ENCODE results near the gene MAN1A1. TPM values are rescaled to one million over a fixed set of nuclear protein-coding genes. Genes with fewer than 3 reads are reported as not detected.

Gene MAN1A1
- total RNA-seq, 4 donors from 2014 or later = 52.7 to 123 (median 97.1) TPM

DNA sequence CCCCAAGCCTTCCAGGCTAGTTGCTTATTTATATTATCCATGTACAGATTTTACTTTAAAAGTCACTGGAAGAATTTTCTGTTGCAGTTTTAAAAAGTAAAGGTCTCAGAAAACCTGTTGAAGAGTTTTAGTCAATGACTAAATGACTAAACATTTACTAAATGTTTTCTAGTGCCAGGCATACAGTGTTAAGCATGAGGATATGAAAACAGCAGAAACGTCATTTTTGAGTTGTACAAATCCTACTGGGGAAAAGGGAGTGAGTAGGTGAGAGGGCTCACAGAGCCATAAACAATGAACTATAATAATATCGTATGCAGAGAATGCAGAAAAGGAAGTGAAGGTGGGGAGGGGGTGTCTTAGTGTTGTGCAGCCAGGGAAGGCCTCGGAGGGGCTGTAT is 66.3 kb downstream of the MAN1A1 start:
- H3K4me1 ChIP-seq = peaks cover 0 to 5% (median 2%) of the 10 kb centered on the region in 4 donors
- no peak for DNase-seq
- H3K9me3 ChIP-seq = no peaks in the 10 kb centered on the region
- no peaks in the 10 kb centered on the region for H3K36me3 ChIP-seq
- TF ChIP-seq EP300 (IDR thresholded peaks at IDR 0.05; ENCODE audit: low read depth) = no peak
- no peak for TF ChIP-seq POLR2AphosphoS5 (IDR thresholded peaks at IDR 0.05)
- TF ChIP-seq POLR2A (IDR thresholded peaks at IDR 0.05) = no peak
- TF ChIP-seq, protein P1, sequence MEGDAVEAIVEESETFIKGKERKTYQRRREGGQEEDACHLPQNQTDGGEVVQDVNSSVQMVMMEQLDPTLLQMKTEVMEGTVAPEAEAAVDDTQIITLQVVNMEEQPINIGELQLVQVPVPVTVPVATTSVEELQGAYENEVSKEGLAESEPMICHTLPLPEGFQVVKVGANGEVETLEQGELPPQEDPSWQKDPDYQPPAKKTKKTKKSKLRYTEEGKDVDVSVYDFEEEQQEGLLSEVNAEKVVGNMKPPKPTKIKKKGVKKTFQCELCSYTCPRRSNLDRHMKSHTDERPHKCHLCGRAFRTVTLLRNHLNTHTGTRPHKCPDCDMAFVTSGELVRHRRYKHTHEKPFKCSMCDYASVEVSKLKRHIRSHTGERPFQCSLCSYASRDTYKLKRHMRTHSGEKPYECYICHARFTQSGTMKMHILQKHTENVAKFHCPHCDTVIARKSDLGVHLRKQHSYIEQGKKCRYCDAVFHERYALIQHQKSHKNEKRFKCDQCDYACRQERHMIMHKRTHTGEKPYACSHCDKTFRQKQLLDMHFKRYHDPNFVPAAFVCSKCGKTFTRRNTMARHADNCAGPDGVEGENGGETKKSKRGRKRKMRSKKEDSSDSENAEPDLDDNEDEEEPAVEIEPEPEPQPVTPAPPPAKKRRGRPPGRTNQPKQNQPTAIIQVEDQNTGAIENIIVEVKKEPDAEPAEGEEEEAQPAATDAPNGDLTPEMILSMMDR (IDR thresholded peaks at IDR 0.05) = no peak
- no peak overlapping the region for H3K27ac ChIP-seq
- H3K4me3 ChIP-seq = no peak overlapping the region
- in situ Hi-C loops (cut with MboI; ENCODE audit: low pct_ligation_motif_present in 1 of 4, low pct_unique_long_range_greater_than_20kb in 1 of 4, low sequenced_read_pairs in 3 of 4) (no loop called here), intact Hi-C loops (cut with DNase I; ENCODE audit: low total_unique reads) (no loop called here)
- 49 to 66% methylated on average over 2 to 3 of the region's 3 CpGs for WGBS, 2 donors (ENCODE audit: low coverage in 1 of 2)
- H3K27me3 ChIP-seq = no peaks in the 10 kb centered on the region

DNA sequence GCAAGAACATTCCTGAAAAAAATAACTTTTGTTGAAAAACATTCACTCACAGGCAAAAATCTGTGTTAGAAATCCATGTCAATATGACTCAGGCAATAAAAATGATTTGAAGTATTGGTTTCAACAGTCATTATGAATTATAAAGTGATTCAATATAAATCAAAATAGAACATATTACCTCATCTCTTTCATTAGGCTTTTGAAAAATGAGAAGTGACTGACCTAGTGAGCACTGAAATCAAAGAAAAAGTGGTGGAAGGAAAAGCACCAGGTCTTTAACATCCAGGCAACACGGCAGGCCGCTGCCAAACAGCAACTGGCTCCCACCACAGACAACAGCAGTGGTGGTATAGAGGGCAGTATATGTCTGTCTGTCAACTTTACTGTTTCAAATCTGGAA is 68.9 kb downstream of the MAN1A1 start:
- H3K4me3 ChIP-seq = no peak overlapping the region
- H3K27ac ChIP-seq = no peak overlapping the region
- DNase-seq = no peak
- no peaks in the 10 kb centered on the region for H3K27me3 ChIP-seq
- in situ Hi-C loops (cut with MboI; ENCODE audit: low pct_ligation_motif_present in 1 of 4, low pct_unique_long_range_greater_than_20kb in 1 of 4, low sequenced_read_pairs in 3 of 4) = no loop called here
- intact Hi-C loops (cut with DNase I; ENCODE audit: low total_unique reads) = no loop called here
- 96 to 100% methylated on average over 2 of the region's 2 CpGs for WGBS, 2 donors (ENCODE audit: low coverage in 1 of 2)
- no peaks in the 10 kb centered on the region for H3K36me3 ChIP-seq
- H3K4me1 ChIP-seq = peaks cover 0 to 7% (median 2%) of the 10 kb centered on the region in 4 donors
- no peak for TF ChIP-seq POLR2AphosphoS5 (IDR thresholded peaks at IDR 0.05)
- TF ChIP-seq EP300 (IDR thresholded peaks at IDR 0.05; ENCODE audit: low read depth) = no peak
- no peak for TF ChIP-seq POLR2A (IDR thresholded peaks at IDR 0.05)
- no peaks in the 10 kb centered on the region for H3K9me3 ChIP-seq

DNA sequence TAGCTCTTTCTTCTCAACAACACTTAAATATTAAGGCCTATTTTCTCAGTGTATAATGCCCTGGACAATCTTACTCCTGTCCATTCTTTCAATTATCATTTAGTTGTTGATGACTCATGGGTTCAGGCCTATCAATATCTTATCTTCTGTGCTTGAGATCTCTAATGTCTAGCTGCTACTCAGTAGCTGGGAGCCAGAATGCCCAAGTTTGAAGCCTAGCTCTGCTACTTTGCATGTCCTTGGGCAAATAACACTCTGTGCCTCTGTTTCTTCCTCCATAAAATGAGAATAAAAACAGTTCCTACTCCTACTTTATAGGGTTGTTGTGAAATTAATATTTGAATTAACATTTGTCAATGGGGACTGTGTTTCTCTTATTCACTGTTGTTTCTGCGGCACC is 69.5 kb downstream of the MAN1A1 start:
- TF ChIP-seq EP300 (IDR thresholded peaks at IDR 0.05; ENCODE audit: low read depth) = no peak
- TF ChIP-seq, protein P1 (IDR thresholded peaks at IDR 0.05) = no peak
- TF ChIP-seq POLR2AphosphoS5 (IDR thresholded peaks at IDR 0.05) = no peak
- TF ChIP-seq POLR2A (IDR thresholded peaks at IDR 0.05) = no peak
- Histone ChIP-seq H3K27me3 (no peaks in the 10 kb centered on the region), H3K27ac (no peak overlapping the region), H3K36me3 (no peaks in the 10 kb centered on the region), H3K4me3 (no peak overlapping the region), H3K4me1 (peaks cover 0 to 9% (median 2%) of the 10 kb centered on the region in 4 donors), H3K9me3 (no peaks in the 10 kb centered on the region)
- WGBS, 2 donors (ENCODE audit: low coverage in 1 of 2) = 90 to 100% methylated on average over 1 of the region's 1 CpG
- no peak for DNase-seq
- intact Hi-C loops (cut with DNase I; ENCODE audit: low total_unique reads) (no loop called here), in situ Hi-C loops (cut with MboI; ENCODE audit: low pct_ligation_motif_present in 1 of 4, low pct_unique_long_range_greater_than_20kb in 1 of 4, low sequenced_read_pairs in 3 of 4) (no loop called here)

DNA sequence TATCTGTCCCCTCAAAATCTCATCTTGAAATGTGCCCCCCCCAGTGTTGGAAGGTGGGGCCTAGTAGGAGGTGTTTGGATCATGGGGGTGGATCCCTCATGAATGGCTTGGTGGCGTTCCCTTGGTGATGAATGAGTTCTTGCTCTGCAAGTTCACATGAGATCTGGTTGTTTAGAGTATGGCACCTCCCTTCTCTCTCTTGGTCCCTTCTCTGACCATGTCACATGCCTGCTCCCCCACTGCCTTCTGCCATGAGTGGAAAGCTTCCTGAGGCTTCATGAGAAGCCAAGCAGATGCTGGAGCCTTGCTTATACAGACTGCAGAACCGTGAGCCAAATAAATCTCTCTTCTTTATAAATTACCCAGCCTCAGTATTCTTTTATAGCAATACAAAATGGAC is 70.9 kb downstream of the MAN1A1 start:
- 60 to 76% methylated on average over 2 of the region's 2 CpGs for WGBS, 2 donors (ENCODE audit: low coverage in 1 of 2)
- Histone ChIP-seq H3K4me3 (no peak overlapping the region), H3K9me3 (no peaks in the 10 kb centered on the region), H3K36me3 (no peaks in the 10 kb centered on the region), H3K4me1 (peaks cover 0 to 16% (median 2%) of the 10 kb centered on the region in 4 donors), H3K27me3 (no peaks in the 10 kb centered on the region), H3K27ac (no peak overlapping the region)
- in situ Hi-C loops (cut with MboI; ENCODE audit: low pct_ligation_motif_present in 1 of 4, low pct_unique_long_range_greater_than_20kb in 1 of 4, low sequenced_read_pairs in 3 of 4) = no loop called here
- no peak for DNase-seq
- TF ChIP-seq EP300 (IDR thresholded peaks at IDR 0.05; ENCODE audit: low read depth) (no peak), POLR2AphosphoS5 (IDR thresholded peaks at IDR 0.05) (no peak), POLR2A (IDR thresholded peaks at IDR 0.05) (no peak)
- intact Hi-C loops (cut with DNase I; ENCODE audit: low total_unique reads) = no loop called here

DNA sequence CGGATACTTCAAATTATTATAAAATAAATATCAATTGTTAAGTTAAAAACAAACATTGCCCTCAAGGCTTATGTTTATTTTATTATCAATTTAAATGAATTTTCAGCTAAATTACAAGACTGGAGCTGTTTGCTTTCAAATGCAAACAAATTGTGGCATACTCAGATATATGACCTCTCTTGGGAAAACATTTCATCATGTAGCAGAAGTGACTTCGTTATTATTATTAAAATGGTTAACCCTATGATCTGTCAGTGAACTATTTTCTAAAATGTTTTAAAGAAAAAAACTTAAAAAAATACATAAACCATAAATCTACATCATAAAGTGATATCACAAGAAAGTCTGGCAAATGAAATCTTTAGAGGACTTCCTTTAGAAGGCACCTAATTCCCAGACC is 72.5 kb downstream of the MAN1A1 start:
- H3K27me3 ChIP-seq = no peaks in the 10 kb centered on the region
- no peak overlapping the region for H3K27ac ChIP-seq
- WGBS, 2 donors (ENCODE audit: low coverage in 1 of 2) = 64 to 73% methylated on average over 2 of the region's 2 CpGs
- TF ChIP-seq EP300 (IDR thresholded peaks at IDR 0.05; ENCODE audit: low read depth) = no peak
- no peak for DNase-seq
- in situ Hi-C loops (cut with MboI; ENCODE audit: low pct_ligation_motif_present in 1 of 4, low pct_unique_long_range_greater_than_20kb in 1 of 4, low sequenced_read_pairs in 3 of 4) = no loop called here
- intact Hi-C loops (cut with DNase I; ENCODE audit: low total_unique reads) = no loop called here
- no peaks in the 10 kb centered on the region for H3K36me3 ChIP-seq
- peaks cover 0 to 14% (median 0%) of the 10 kb centered on the region in 4 donors for H3K4me1 ChIP-seq
- H3K4me3 ChIP-seq = no peak overlapping the region
- H3K9me3 ChIP-seq = no peaks in the 10 kb centered on the region

DNA sequence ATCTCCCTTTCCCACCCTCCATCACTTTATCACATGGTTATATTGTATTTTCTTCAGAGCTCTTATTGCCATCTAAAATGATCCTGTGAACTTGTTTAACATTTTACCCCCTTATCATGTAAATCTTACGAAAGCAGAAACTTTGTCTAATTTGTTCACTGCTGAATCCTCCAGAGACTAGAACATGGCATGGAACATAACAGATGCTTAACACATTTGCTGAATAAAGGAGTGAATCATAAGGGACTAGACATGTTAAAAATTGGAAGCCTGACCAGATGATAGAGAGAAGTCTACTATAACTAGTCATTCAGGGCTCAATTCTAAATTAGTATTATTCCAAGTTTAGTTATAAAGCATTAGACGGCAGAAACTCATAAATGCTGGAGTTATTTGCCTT is 73.3 kb downstream of the MAN1A1 start:
- 81 to 91% methylated on average over 2 of the region's 2 CpGs for WGBS, 2 donors (ENCODE audit: low coverage in 1 of 2)
- Histone ChIP-seq H3K4me1 (peaks cover 0 to 14% (median 0%) of the 10 kb centered on the region in 4 donors), H3K27ac (no peak overlapping the region), H3K36me3 (no peaks in the 10 kb centered on the region), H3K9me3 (peaks cover 0 to 3% of the 10 kb centered on the region in 2 donors), H3K27me3 (no peaks in the 10 kb centered on the region), H3K4me3 (no peak overlapping the region)
- TF ChIP-seq POLR2AphosphoS5 (IDR thresholded peaks at IDR 0.05) (no peak), EP300 (IDR thresholded peaks at IDR 0.05; ENCODE audit: low read depth) (no peak), POLR2A (IDR thresholded peaks at IDR 0.05) (no peak)
- TF ChIP-seq, protein P1 (IDR thresholded peaks at IDR 0.05) = no peak
- in situ Hi-C loops (cut with MboI; ENCODE audit: low pct_ligation_motif_present in 1 of 4, low pct_unique_long_range_greater_than_20kb in 1 of 4, low sequenced_read_pairs in 3 of 4) = no loop called here
- intact Hi-C loops (cut with DNase I; ENCODE audit: low total_unique reads) = no loop called here
- DNase-seq = no peak

Measured in transverse colon (tissue), 4 donors.